ENCODE data around the gene CTDP1.

Gene CTDP1

DNA sequence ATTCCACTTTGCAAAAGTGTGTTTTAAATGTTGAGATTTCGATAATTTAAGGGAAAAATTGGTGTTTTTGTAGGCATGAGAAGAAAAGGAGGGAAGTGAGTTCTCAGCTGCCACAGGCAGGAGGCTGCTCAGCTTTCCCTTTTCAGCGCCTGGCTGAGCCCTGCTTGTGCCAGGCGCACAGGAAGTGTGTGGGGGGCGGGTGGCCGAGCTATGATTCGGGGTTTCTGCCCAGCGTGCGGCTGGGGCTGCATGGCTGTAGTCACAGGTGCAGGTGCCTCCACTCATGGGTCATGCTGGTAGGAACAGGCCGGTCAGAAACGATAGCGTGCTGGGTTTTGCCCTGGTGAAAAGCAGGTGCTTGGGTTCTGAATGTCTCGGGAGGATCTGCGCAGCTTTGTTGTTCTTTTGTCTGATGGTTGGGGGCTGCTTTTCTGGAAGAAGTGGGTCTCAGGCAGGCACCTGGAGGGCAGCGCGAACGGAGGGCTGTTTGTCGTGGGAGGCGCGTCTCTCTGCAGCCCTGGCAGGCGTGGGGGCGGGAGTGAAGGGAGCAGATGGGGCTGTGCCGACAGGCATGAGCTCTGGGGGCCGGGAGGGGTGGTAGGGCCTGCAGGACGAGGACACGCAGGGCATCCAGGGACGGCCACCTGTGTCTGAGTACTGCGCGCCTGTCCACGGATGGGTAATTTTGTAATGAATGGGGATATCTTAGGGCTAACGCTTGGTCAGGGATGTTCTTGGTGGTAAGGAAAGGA lies 120.2 kb downstream of the CTDP1 start:
- DNase-seq: no peak

DNA sequence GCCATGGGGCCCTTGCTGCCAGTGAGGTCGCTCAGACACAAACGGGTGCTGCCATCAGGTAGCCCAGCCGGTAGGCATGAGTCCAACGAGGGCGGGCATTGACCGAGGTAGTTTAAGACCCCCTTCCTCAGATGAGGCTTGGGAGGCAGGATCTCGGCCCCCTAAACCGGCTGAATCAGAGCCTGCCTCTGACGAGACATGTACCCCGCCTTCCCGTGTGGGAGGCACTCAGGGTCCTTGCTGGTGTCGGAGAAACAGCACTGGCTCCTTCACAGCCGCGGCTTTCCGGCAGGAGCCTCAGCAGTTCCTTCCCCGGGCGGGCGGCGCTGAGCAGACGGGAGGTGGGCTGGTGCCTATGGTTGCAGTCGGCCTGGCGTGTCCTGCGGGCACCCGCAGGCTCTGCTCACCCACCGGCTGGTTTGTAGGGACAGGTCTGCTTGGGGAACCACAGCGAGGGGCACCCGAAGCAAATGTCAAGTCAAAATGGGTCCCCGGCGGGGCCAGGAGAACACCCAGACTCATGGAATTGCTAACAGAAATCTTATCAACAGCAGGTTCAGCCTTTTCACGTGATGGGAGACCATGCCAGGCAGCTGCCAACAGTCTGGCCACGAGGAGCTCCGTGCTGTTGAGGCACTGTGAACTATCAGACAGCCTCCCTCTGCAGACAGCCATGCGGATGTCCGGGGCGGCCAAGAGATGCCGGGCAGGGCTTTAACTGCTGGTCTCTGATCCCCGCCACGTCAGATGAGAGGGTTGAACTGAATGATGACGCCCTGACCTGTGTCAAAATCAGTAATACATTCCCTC lies 121.0 kb downstream of the CTDP1 start:
- no peak for DNase-seq

DNA sequence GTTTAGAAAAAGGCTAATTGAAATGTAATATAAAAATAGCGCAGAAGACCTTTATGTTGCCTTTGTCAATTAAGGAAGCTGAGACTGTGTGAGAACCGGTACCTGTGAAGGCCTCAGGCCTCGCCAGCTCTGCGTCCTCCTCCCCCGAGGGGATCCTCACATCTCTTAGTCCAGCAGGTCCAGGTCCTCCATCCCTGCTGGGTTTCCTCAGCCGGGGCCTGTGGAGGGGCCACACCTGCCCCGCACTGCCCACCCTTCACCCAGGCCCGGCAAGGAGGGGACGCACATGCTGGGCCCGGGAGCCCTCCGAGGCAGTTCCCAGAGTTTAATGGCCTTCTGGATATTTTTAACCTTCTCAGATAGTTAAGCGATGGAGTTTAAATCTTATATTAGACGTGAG lies 121.6 kb downstream of the CTDP1 start:
- no peak for DNase-seq

DNA sequence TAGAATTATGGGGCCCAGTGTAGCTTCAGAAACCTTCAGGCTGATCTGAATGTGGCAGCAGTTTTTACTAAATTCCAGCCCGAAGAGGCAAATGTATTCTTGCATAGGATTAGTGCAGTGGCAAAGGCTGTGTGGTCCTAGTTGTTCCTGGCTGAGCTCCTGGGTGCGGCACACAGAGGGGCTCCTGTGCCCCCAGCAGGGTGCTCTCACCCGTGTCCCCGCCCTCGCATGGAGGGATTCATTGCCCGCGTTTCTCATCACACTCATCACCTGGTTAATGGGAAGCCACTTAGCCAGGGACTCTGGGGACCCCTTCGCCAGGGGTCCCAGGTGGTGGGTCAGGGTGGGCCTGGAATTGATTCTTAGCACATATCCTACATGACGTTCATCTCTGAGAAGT lies 122.0 kb downstream of the CTDP1 start:
- DNase-seq: no peak

DNA sequence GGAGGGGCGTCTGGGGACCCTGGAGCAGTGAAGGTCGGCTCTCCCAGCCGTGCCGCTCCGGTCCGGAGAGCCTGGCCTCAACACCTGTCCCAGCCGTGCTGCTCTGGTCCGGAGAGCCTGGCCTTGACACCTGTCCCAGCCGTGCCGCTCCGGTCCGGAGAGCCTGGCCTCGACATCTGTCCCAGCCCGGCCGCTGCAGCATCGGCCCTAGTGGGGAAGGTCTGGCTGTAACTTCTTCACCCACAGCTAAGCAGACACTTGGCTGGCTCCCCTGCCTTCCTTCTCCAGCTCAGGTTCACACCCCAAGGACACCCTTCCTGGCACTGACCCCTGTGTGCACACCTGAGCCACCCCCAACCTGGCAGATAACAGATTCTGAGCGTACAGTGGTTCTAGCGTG lies 122.7 kb downstream of the CTDP1 start:
- DNase-seq: no peak

DNA sequence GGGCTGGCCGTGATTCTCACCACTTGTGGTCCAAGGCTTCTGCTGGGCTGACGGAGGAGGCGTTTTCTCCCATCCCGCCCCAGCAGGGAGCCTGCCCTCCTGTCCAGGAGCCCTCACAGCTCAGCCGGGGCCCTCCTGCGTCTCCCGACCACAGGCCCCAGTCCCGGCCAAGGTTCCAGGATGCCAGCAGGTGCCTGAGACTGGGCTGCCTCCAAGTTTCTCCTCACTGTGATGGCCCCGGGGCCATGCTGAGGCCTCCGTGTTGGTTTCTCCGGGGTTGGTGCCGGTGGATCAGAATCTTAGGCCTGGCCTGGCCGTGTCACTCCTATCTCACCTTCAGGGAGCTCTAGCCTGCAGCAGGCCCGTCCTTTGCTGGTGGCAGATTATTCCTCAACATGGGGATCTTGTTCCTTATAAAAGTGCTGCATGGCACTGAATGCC lies 124.0 kb downstream of the CTDP1 start:
- no peak for DNase-seq

Data from stimulated activated CD4-positive, alpha-beta T cell treated with anti-CD3 and anti-CD28 coated beads, Interleukin-12 subunit alpha, Interleukin-12 subunit beta, amount 100 ng/mL, for 4 hours (primary cell).